ENCODE data around the gene TMEM9.

Gene TMEM9

DNA sequence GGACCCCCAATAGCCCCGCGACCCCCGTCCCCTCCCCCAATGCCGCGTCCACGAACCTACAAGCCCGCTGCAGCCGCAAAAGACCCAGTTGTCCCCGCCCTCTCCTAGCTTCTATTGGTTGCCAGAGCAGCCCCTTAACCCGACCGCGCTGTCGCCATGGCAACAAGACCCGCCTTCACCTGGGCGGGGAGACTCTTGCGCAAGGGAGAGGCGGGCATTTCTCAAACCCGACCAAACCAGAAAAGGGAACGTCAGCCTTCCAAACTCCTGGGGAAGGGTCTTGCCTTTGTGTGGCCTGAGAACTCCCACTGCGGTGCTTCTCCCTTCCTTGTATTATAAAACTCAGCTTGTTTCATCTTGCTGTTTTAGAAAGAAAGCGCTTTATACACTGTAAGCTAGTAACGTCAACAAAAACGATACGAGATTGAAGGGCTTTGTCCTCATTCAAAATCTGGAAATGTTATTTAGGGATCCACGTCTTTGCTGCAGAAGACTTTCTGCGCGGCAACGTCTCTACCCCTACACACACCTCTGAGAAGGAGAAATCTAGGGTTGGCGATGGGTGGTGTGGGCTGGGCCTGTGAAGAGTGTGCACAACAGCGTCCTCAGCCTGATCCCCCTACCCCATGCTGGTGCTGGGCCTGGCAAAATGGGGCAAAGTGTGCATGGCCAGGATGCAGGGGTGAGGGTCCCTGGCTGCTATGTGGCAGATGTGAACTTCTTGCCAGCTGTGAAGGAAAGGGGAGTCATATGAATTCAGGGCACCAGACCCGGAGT, at the start of gene TMEM9:
Gene TMEM9 (minus strand): TSS at position 86 of the 777 bp plus-strand sequence. CDS start 551 bp downstream, outside the sequence.
- DNase-seq (ENCODE audit: low read depth in 2 of 2): peak; percentile 95 to 98

DNA sequence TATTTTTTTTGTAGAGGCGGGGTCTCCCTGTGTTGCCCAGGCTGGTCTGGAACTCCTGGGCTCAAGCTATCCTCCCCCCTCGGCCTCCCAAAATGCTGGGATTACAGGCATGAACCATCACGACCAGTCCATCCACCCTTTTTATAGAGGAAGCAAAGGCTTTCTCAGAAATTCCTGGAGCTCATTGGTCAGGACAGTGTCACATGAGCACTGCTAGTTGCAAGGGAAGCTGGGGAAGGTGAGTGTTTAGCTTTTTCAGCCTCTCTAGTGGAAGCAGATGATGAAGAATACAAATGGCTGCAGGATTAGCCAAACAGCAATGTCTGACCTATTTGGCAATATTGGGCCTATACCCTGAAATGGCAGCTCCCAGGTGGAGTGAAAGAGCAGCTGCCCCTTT, 44.3 kb upstream of the TMEM9 start:
- no peak for DNase-seq (ENCODE audit: low read depth in 2 of 2)

DNA sequence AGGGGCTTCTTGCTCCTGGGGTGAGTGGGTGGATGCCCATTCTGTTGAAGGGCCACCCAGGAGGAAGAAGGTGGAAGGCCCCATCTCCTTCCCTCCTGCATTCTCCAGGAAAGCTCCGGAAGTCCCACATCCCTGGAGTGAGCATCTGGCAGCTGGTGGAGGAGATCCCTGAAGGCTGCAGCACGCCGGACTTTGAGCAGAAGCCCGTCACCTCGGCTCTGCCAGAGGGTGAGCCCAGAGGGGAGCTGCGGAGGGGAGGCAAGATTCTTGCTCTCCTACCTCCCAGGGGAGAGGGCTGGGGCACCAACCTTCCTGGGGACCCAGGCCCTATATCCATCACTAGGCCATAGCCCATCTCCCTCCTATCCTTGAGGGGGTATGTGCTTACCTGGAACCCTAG, 39.8 kb upstream of the TMEM9 start:
- DNase-seq (ENCODE audit: low read depth in 2 of 2): no peak

DNA sequence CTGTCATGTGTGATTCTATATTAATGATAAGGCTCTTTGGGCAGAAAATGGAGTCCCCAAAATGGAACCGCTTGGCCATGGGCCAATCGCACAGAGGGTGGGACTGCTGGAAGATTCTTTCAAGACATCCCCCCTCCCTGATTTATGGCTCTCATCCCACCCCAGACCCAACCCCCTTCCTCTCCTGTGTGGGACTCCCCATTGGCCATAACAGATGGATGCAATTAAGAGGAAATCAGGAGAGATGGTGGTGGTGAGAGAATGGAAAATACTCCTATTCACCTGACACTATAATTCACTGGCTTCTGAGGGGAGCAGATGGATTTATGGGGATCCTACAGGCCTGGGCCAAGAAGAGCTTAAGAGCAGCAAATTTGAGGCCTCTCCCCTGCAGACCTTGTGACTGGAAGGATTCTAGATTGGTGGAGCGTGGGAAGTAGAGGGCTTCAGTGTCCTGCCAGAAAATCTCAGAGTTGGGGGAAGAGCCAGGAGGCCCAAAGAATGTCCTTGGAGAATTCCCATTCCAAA, 38.1 kb upstream of the TMEM9 start:
- DNase-seq (ENCODE audit: low read depth in 2 of 2): no peak

DNA sequence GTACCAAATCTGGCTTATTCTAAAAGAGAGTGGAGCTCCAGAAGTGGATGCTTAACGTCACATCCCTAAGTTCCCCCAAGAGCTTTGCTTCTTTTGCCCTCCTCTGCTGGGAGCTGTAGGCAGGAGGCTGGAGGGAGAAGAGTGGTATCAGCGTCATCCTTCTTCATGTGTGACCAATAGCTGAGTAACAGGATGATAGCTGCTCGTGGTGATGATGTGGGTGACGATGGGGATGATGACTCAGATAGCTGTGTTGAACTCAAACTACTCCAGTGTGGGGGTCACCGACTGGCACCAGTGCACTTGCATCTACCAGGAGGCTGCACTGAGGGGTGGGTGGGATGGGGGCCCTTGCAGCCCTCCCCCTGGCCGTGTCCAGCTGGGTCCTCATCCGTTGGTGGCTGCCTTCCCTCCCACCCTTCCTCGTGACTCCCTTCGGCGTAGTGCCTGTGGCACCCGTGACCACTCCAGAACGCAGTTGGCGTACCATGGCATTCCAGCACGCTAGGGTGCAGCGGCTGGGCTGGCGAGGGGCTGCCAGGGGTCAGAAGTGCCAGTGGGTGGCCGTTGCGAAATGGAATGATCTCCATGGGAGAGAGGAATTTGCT, 37.5 kb upstream of the TMEM9 start:
- DNase-seq (ENCODE audit: low read depth in 2 of 2): peak; percentile 15 to 34

DNA sequence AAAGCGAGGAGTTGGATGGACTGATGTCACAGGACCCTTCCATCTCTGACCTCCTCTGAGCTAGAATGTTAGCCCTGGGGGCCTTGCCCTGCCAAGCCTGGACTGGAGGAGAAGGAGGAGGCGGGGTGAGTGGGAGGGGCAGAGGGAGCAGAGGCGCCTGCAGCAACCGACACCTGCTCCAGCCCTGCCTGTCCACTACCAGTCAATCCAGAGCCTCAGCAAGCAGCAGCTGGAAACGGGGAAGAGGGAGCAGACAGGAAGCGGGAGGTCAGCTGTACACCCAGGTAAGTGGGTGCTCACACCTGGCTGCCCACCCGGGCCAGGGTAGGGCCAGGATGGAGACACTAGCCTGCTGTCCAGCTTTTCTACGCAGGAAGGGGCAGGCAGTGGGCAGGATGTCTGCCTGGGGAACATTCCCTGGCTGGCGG, 36.4 kb upstream of the TMEM9 start, which contains the start of gene IGFN1:
Gene IGFN1 (plus strand): TSS at position 201 of the 428 bp plus-strand sequence. CDS start 2,470 bp downstream, outside the sequence.
- DNase-seq (ENCODE audit: low read depth in 2 of 2): no peak

DNA sequence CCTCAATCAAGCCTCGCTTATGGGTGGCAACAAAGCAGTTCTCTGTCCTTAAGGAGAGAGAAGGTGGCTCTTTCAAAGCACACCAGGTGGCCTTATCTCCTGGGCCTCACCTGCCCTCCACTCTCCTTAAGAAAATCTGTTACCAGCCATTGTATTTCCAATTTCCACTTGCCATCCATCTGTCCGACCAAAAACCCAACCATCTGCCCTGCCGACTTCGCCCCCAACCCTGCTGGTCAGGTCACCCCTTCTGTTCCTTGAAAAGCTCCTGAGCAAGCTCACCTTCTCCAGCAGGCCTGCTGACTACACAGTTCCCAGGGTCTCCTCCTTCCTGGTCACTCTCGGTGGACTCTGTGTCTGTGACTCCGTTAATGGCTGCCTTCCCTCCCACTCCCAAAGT, 35.7 kb upstream of the TMEM9 start:
- DNase-seq (ENCODE audit: low read depth in 2 of 2): no peak

DNA sequence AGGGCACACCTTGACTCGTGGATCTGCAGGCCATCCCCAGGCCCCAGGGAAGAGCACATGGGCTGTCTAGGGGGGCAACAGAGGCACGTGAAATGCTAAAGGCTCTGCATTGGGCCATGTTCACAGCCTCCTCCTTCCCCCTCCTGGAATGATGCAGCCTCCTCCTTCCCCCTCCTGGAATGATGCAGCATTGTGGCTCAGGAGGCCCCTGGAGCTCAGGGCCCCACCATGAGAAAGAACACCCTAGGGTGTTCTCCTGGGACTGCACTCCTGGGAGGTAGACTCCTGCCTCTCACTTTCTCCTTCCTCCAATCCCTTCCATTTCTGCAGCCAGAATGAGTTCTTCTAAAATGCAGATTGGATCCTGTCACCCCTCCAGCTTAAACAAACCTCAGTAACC, 34.8 kb upstream of the TMEM9 start:
- DNase-seq (ENCODE audit: low read depth in 2 of 2): no peak

DNA sequence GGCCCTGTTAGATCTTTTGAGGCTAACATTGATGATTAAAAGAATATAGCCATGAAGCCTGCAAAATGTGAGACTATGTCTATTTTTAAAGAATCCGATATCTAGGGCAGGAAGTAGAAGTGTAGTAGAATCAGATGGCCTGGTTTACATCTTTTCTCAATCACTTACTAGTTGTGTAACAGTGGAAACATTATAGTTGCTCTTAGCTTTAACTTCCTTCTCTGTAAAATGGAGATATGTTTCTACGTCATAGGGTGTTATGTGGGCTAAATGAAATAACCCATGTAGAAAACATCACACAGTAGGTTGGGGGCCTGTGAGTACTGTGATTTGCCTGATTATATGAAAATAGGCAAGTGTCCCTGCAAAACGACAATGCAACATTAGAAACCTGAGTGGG, 31.9 kb upstream of the TMEM9 start:
- DNase-seq (ENCODE audit: low read depth in 2 of 2): no peak

DNA sequence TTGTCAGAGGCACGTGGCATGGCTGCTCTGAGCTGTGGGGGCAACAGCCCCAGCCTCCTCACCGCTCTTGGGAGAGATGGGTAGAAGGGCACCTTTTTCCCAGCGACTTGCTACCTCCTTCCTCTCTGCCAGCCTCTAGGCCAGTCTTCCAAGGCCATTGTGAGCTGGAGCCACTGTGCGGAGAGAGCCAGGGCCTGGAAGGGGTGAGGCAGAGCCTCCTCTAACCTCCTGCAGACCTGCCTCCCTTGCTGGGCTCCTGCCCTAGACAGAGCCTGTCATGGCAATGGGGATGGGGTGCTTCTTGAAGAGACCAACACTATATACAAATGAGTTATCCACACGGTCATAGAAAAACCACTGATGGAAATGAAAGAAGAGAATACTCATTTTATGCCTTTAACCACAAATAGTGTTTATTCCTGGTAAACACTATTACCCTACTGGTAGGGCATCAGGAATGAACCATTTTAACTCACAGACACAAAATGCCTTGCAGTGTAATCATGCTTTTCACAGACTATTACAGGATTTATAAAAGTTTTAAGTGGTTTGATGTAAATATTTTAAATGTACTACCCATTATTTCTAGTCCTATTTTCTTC, 31.4 kb upstream of the TMEM9 start:
- DNase-seq (ENCODE audit: low read depth in 2 of 2): no peak

DNA sequence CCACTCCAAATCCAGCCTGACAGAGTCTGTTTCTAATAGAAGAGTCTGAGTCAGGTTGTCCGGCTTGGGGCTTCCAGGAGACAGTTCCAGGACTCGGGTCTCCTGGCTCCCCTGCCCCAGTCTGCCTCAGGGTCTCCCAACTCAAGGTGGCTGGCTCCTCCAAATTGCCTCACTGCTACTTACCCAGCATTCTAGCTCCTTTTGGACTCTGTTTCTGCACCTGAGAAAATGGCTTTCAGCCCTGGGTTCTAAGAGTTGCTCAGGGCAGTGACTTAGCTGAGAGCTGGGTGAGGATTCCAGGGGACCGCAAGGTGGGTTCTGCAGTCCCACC, 30.8 kb upstream of the TMEM9 start:
- DNase-seq (ENCODE audit: low read depth in 2 of 2): no peak

DNA sequence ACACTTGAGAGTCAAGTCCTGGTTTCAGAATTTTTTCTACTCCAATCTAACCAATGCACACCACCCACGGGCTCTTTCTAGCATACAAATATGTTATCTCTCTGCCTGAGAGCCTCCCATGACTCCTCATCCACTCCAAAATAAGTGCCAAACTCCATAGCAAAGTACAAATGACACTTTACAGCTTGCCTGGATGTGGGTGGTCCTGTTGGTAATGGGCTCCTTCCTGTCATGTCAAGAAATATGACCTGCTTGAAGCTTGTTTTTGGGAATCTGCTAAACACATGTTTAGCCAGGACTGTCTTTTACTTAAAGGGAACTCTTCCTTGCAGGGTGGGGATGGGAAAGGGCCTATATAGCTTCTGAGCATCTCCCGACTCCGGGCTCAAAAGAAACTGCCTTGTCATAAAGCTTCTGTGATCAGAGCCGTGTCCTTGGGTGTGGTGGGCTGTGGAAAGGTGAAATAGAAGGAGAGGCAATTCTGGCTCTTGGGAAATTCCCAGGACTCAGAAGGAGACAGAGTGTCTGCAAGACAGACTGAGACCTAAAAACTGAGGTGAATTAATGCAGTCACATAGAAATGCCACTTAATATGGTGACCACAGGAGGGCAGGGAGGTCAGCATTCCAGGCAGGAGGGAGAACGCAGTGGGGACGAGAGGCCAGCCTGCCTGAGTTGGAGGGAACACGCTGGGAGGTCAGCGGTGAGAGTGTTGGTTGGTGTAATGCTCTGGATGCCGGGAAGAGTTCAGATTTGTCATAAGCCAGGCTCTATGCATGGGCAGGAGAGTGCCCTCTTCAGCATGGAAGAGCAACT, 30.2 kb upstream of the TMEM9 start:
- no peak for DNase-seq (ENCODE audit: low read depth in 2 of 2)

DNA sequence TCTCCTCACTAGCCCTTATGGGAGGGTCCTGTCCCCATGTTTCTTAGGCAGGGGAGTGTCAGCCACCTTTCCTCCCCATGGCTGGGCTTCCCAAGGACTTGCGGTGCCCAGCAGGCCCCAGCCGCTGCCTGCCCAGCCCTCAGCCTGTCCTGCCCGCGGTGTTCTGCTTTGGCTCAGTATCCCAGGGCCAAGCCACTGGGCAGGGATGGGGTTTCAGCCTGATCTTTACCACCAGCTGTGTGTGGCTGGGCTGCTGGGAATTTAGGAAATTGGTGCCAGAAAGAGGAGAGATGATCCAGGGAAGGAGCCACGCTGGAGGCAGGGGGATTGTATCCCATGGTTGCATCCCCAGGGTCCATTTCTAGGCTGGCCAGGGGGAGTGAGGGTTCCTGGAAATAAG, 29.5 kb upstream of the TMEM9 start:
- no peak for DNase-seq (ENCODE audit: low read depth in 2 of 2)

DNA sequence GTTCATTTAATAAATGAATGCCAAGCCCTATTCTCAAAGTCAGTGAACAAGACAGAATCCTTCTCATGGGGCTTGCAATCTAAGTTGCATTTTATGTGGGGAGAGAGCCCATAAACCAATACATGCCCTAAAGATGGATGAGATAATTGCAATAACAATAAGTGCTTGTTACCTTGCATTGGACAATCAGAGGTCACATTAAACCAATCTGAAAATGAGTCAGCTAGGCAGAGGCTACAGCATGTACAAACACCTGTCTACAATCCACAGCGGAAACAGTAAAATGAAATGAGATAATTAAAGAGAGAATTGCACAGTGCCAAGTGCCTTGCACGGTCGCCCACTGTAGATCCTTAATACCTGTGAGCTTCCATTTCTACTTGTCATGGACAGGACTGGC, 28.9 kb upstream of the TMEM9 start:
- no peak for DNase-seq (ENCODE audit: low read depth in 2 of 2)

DNA sequence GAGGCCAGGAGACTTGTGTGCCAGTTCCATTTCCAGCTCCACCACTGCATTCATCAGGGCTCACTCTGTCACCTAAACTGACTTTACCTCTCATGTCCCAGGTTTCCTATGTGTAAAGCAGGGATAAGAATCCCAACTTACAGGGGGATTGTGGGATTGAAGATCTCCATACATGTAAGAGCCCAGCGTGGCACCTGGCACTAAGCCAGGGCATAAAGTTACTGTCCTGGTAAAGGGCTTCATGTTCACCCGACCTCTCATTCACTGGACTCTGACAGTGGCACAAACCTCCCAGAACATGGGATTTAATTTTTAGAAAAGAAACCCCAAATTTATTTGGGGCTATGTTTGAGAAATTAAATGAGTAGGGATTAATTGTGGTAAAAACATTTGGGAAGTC, 27.5 kb upstream of the TMEM9 start:
- no peak for DNase-seq (ENCODE audit: low read depth in 2 of 2)

DNA sequence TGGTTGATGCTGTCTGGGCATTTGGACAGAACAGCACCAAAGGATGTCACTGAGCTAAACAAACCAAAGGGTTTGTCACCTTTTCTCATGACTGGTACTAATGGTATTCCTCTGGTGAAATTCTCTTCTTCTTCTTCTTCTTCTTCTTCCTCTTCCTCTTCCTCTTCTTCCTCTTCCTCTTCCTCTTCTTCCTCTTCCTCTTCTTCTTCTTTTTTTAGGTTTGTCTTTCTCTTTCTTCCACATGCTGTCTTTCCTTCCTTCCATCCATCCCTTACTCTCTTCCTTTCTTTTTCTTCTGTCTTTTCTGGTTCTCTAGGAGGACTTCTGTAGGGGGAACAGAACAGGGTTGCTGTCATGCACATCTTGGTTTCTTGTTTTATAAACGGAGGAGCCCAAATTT, 27.0 kb upstream of the TMEM9 start:
- no peak for DNase-seq (ENCODE audit: low read depth in 2 of 2)

DNA sequence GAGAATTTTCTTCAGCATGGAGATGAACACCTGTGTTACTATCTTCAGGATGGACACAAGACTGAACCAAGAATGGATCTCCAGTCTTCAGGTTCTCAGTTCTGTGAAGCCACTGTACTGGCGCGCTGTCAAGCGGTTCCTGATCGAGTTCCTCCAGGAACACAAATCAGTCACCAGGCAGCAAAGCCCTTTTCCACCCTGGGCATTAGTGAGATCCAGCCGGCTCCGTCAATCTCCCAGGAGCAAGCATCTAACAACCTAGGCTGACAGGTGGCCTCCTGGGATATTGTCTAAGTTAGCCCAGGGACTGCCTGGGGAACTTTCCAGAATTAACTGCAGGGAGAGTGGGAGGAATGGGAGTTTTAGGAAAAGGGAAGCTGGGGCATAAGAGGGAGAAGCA, 26.6 kb upstream of the TMEM9 start:
- no peak for DNase-seq (ENCODE audit: low read depth in 2 of 2)

DNA sequence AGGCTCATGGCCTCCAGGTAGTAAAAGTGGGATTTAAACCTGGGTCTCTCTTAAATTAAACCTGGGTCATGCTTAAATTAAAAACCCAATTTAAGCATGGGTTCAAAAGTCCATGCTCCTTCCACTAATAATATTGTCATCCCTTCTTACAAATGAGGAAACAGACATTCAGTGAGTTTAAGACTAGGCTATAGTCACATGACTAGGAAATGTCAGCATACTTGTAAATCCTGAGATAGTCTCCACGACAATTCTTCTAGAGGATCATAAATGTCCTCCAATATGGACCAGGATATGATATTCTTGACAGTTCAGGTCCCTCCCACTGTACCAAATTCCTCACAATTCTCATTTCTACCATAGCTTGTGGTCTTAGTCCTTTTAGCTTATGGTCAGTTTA, 25.9 kb upstream of the TMEM9 start:
- no peak for DNase-seq (ENCODE audit: low read depth in 2 of 2)

DNA sequence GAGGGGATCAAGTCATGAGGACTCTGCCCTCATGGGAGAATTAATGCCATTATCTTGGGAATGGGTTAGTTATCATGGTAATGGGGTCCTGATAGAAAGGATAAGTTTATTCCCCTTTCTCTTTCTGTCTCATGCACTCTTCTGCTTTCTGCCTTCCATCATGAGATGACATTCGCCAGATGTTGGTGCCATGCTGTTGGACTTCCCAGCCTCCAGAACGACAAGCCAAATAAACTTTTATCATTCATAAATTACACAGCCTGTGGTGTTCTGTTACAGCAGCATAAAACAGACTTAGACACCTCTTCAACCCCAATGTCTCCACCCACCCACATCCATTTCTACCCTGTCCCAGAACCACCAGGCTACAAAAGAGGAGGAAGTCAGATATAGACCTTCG, 24.4 kb upstream of the TMEM9 start:
- DNase-seq (ENCODE audit: low read depth in 2 of 2): no peak

DNA sequence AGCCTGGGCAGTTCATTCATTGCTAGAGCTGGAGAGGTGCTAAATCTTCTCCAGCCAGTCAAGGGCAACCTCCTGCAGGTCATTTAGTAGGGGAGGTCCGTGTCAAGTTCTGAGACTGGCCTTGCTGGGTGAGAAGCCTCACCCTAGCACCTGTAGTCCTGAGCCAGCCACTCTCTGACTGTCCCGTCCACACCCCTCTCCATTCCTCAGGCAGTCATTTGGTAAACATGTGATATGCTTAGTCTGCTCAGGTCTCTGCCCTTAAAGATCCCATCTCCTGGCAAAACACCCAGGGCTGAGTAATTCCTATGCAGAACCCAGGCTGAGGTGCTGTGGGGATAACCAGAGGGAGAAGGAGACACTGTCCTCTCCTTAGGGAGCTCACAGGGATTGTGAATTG, 22.7 kb upstream of the TMEM9 start:
- DNase-seq (ENCODE audit: low read depth in 2 of 2): no peak

DNA sequence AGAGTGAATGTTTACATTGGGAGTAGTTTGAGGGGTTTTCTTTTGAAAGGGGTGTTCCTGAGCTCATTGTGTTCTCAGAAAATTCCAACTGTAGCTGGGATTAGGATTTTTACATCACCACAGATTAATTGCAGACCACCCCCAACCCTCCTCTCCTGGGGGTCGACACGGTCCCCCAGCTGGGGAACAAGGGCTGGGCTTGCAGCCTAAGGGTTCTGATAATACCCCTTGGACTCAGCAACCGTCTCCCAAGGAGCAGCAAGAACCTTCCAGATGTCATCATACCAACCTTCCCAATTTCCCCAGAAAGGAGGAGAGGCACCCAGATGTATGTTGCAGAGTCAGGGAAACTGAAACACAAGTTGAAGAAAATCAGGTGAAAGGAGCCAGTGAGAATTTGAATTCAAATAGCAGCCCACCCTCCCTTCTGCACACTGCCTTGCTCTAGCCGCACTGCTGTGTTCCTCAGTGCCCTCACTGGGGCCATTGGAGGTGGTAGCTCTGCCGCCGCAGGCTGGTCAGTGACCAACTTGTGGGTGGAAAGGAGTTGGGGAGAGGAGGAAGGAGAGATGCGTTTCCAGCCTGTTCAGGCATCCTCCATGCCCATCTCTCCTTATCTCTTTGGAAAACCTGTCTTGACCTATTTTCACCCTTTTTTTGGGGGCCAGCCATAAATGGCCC, 21.7 kb upstream of the TMEM9 start:
- DNase-seq (ENCODE audit: low read depth in 2 of 2): no peak

DNA sequence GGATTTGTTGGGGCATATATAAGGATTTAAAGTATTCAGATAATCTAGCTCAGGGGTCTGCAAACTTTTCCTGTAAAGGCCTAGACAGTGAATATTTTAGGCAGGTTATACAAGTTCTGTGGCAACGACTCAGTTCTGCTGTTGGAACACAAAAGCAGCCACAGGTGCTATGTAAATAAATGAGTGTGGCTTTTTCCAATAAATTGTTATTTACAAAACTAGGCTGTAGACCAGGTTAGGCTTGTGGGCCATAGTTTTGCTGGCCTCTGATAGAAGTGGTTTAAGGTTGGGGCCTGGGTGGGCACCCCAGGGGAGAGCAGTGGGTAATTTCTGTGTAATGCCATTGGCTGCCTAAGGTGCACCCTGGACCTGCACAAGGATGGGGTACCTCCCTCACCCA, 19.5 kb upstream of the TMEM9 start:
- DNase-seq (ENCODE audit: low read depth in 2 of 2): no peak
